Esophagus mucosa (tissue), 1 donor: ENCODE measurements around the gene ZNF562. TPM values are rescaled to one million over a fixed set of nuclear protein-coding genes. Genes with fewer than 3 reads are reported as not detected.

Source experiments
- ATAC-seq: fragments of 200-7000 bp; cut with Tn5 transposase; one replicate; pipeline ENCODE4 v1.9.1; 2020
- total RNA-seq: library from RNA; stranded (reverse); gene quantifications from one replicate; pipeline ENCODE4 v1.2.4, GENCODE V29; 2023
- donor health status: DM: yes; HTN: yes; CAD: no.

ZNF562 gene
- total RNA-seq, 1 donor from 2014 or later, result 46.7 TPM

GRCh38 chr19:9641810-9642209, 33.1 kb downstream of the ZNF562 start:
- ATAC-seq, result peak; percentile 69

GRCh38 chr19:9640956-9641355, 33.9 kb downstream of the ZNF562 start:
- no peak for ATAC-seq

DNA sequence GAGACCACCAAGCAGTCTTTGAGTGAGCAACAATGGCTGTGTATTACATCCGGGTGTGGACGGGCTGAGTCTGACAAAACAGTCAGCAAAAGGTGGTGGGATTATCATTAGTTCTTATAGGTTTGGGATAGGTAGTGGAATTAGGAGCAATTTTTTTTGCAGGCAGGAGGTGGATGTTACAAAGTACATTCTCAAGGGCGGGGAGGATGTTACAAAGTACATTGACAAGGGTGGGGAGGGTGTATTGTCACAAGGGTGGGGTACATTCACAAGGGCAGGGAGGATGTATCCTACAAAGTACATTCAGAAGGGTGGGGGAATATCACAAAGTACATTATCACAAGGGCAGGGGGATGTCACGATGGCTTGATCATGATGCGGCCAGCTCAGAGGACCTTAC, 38.9 kb downstream of the ZNF562 start:
- no peak for ATAC-seq

GRCh38 chr19:9627856-9628255, 47.0 kb downstream of the ZNF562 start:
- no peak for ATAC-seq

DNA sequence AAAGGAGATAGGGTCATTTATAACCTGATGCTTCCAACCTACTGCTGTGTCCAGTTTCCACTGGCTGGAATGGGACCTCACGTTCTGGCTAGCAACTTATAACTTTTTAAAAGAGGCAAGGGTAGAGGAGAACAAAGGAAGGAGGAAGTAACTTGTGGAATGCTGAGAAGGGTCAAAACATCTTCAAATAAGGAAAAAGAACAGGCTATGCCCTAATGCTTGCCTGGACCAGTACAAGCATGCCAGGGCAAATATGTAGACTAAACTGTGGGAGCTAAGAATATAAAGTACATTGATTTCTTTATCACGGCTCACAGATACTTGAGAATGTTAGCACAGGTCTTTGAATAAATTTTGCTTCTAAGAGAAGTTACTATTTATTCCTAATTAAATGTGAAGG, 52.4 kb downstream of the ZNF562 start:
- no peak for ATAC-seq

DNA sequence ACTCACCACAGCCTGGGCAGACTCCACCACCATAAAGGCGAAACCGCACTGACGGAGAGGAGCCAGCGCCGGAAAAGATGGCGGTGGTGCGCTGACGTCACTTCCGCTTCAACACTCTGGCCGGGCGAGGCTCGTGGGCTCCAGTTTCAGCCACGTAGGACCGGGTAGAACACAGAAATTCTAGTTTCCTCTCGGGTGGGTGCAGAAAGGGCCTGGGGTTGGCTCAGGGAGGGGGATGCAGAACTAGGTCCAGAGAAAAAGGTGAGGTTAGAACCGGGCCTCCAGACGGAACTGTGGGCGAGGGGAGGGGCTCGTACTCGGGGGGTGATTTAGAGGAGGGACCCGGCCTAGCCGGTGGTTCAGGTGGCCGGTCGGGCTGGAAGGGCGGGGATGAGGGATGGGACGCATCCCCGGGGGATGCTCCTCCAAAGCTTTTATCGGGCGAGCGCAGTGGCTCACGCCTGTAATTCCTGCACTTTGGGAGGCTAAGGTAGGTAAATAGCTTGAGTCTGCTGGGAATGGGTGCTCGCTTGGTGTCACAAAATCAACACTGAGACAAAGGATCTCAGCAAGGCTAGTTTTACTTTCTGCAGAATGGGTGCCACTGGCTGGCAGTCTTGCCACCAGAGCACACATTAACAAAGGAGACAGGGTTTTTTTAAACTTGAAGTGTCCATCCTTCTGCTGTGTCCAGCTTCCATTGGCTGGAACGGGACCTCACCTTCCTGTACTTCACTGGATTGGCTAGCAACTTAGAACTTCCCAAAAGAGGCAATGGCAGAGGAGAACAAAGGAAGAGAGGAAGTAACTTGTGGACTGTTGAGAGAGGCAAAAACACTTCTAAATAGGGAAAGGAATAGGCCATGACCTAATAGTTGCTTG, 53.5 kb downstream of the ZNF562 start, which contains the start of gene ZNF561:
Gene ZNF561, minus strand, starts transcription at position 77 of the 882 bp plus-strand sequence. CDS start 1,776 bp downstream, outside the sequence.
- ATAC-seq, result peak; percentile 81

DNA sequence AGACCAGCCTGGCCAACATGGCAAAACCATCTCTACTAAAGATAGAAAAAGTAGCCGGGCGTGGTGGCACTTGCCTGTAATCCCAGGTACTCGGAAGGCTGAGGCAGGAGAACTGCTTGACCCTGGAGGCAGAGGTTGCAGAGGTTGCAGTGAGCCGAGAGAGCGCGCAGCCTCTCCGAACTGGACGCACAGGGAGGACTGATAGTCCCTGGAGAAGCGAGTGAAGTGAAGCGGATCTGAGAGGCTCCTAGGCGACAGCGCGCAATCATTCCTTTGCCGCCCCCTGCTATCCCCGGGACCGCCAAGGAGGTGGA, 54.1 kb downstream of the ZNF562 start:
- ATAC-seq, result no peak

DNA sequence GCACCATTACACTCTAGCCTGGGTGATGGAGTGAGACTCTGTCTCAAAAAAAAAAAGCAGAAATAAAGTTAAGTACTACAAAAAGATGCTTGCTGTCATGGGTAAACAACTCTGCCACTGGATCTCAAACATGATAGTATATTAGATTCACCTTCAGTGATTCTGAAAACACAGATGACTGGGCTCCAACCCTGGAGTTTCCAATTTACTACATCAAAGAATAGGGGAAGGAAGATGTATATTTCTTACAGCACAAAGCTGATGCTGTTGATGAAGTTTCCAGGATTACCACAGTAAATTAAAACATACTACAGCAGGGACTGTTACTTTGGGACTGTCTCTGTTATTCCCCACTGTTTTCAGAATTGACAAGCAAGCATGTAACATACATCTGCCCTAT, 59.1 kb downstream of the ZNF562 start:
- ATAC-seq, result no peak

DNA sequence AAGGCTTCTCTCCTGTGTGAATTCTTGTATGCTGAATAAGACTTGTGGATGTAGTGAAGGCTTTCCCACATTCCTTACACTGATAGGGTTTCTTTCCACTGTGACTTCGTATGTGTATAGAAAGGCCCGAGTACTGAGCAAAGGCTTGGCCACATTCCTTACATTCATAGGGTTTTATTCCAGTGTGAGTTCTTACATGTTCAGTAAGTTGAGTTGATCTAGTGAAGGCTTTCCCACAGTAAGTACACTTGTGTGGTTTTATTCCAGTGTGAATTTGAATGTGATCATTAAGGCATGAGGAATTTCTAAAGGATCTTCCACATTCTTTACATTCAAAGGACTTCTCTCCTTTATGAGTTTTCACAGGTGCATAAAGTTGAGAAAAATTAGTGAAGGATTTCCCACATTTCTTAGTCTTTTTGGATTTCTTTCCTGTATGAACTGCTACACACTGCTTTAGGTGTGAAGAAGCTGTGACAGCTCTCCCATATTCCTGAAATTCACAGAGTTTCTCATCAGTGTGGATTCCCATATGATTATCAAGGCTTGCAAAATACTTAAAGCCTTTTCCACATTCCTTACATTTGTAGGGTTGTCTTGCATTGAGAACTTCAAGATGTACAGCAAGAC, 64.3 kb downstream of the ZNF562 start:
- ATAC-seq, result no peak

- no peak for ATAC-seq
These were observed 66.0 kb downstream of the ZNF562 start for GRCh38 chr19:9608912-9609311.

DNA sequence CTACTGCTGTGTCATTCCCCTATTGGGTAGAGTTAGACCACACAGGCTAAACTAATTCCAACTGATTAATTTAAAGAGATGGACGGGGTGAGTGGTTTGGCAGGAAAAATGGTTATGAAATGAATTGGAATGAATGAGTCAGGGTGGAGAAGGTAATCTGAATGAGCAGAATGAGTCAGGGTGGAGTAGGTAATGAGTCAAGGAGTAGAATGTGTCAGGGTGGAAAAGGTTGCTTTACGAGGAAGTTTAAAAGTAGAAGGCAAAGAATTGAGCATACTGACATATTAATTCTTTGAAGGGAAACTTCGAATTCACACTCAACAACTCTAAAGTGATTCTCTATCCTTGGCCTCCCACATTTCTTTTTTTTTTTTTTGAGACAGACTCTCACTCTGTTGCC, 77.9 kb downstream of the ZNF562 start:
- peak; percentile 99 for ATAC-seq

Other genes starting within 250 kb of the ZNF562 start
- 11.8 TPM for gene ZNF266, start 239.5 kb downstream of the ZNF562 start, total RNA-seq
- not detected for gene ZNF560, start 176.5 kb downstream of the ZNF562 start, total RNA-seq
- 31.2 TPM for gene ZNF426, start 136.5 kb downstream of the ZNF562 start, total RNA-seq
- gene ZNF121, start 90.6 kb downstream of the ZNF562 start, total RNA-seq, result 28.0 TPM
- gene ZNF561, start 53.9 kb downstream of the ZNF562 start, total RNA-seq, result 41.0 TPM
- 13.0 TPM for gene ZNF846, start 93.6 kb upstream of the ZNF562 start, total RNA-seq
- gene FBXL12, start 144.0 kb upstream of the ZNF562 start, total RNA-seq, result 13.2 TPM
- 297 TPM for gene UBL5, start 152.8 kb upstream of the ZNF562 start, total RNA-seq
- gene PIN1, start 160.2 kb upstream of the ZNF562 start, total RNA-seq, result 54.4 TPM